Calu3 (cell line): ENCODE data around the gene TMIGD2. TPM values are rescaled to one million over a fixed set of nuclear protein-coding genes. Genes with fewer than 3 reads are reported as not detected.
"Not testable (repeated sequence)": the region's sequence is repeated elsewhere in the genome, so short reads cannot be mapped to it uniquely, and the experiment has no call there.

Experiments used
- BruUV-seq: library from RNA; stranded (reverse); fragments of 400-500 nt; replicated peaks from 2 replicates; lab custom pipeline; 2021; lab: Mats Ljungman, UMichigan
- CTCF ChIA-PET: fragments of 300-600 bp; sonication (Branson Sonifier 250); formaldehyde crosslinking; loops from one replicate; lab custom pipeline; 2022; ENCODE audit warnings: antibody characterized with exemption; lab: Charles Lee
- DNase-seq: peaks from one replicate; pipeline ENCODE4 v3.0.0; 2022
- H3K27ac Mint-ChIP-seq: one replicate; pipeline ENCODE4 v1.8.0; 2022; ENCODE audit warnings: mixed read lengths; ENCODE audit not compliant: unreplicated experiment
- H3K27me3 Mint-ChIP-seq: one replicate; pipeline ENCODE4 v1.8.0; 2022; ENCODE audit warnings: mixed read lengths; ENCODE audit not compliant: unreplicated experiment
- H3K36me3 Mint-ChIP-seq: one replicate; pipeline ENCODE4 v1.8.0; 2022; ENCODE audit warnings: mild to moderate bottlenecking, moderate library complexity, mixed read lengths; ENCODE audit not compliant: insufficient read depth, unreplicated experiment
- H3K4me1 Mint-ChIP-seq: one replicate; pipeline ENCODE4 v1.8.0; 2022; ENCODE audit warnings: mild to moderate bottlenecking, low read depth, mixed read lengths; ENCODE audit not compliant: unreplicated experiment
- H3K4me3 Mint-ChIP-seq: one replicate; pipeline ENCODE4 v1.8.0; 2022; ENCODE audit warnings: mild to moderate bottlenecking, low read depth, moderate library complexity, mixed read lengths; ENCODE audit not compliant: unreplicated experiment
- H3K9me3 Mint-ChIP-seq: one replicate; pipeline ENCODE4 v1.8.0; 2022; ENCODE audit warnings: low read depth, mixed read lengths; ENCODE audit not compliant: unreplicated experiment
- intact Hi-C: fragments of 100-400 bp; cut with micrococcal nuclease; formaldehyde crosslinking; loops from one replicate; pipeline ENCODE4 v1.10.0; 2022; ENCODE audit not compliant: unreplicated experiment
- total RNA-seq: library from RNA; stranded (reverse); gene quantifications from 2 replicates; pipeline ENCODE4 v1.2.3, GENCODE V29; 2022
- TF ChIP-seq, protein P1 (sequence below): fragments of 200-600 bp; IDR thresholded peaks from one replicate; pipeline ENCODE4 v1.8.0; 2022; ENCODE audit warnings: antibody characterized with exemption; ENCODE audit not compliant: unreplicated experiment

Gene TMIGD2
- total RNA-seq, 1 experiment from 2014 or later, result not detected

DNA sequence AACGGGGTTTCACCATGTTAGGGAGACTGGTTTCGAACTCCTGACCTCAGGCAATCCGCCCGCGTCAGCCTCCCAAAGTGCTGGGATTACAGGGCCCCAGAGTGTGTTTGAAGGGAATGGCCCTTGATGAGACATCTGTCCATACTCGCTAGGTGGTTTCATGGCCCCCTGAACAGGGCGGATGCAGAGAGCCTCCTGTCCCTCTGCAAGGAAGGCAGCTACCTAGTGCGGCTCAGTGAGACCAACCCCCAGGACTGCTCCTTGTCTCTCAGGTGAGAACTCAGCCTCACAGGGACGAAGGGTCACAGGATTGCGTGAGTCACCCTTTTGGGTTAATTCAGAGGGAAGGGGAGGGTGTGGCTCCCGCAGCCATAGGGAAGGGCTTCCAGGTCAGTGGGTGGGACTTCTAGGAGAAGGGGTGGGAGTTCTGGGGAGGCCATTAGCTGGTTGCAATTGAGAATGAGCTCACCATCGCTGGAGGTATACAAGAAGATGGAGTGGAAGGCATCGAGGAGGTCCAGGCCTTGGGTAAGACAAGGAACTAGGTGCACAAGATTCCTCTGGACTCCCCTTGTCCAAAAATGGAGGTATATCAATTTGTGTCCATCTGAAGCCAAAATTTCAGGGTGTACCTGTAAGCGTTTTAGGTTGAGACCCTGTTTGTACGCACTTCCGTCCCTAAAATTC, 14.0 kb downstream of the TMIGD2 start:
- TF ChIP-seq, protein P1, sequence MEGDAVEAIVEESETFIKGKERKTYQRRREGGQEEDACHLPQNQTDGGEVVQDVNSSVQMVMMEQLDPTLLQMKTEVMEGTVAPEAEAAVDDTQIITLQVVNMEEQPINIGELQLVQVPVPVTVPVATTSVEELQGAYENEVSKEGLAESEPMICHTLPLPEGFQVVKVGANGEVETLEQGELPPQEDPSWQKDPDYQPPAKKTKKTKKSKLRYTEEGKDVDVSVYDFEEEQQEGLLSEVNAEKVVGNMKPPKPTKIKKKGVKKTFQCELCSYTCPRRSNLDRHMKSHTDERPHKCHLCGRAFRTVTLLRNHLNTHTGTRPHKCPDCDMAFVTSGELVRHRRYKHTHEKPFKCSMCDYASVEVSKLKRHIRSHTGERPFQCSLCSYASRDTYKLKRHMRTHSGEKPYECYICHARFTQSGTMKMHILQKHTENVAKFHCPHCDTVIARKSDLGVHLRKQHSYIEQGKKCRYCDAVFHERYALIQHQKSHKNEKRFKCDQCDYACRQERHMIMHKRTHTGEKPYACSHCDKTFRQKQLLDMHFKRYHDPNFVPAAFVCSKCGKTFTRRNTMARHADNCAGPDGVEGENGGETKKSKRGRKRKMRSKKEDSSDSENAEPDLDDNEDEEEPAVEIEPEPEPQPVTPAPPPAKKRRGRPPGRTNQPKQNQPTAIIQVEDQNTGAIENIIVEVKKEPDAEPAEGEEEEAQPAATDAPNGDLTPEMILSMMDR, result no peak
- Mint-ChIP-seq H3K4me1 (no peaks in the 10 kb centered on the region), H3K27me3 (peaks cover 18% of the 10 kb centered on the region), H3K4me3 (no peak overlapping the region), H3K27ac (no peak overlapping the region), H3K36me3 (peaks cover 5% of the 10 kb centered on the region), H3K9me3 (no peaks in the 10 kb centered on the region)
- BruUV-seq, result no TSS peak
- DNase-seq, result no peak
- intact Hi-C loops, result no loop called here
- CTCF ChIA-PET, result interaction anchor here (0.7 kb wide), 1 partner anchor 11 kb away, joined by 3 read pairs; no protein-coding TSS in a partner anchor

DNA sequence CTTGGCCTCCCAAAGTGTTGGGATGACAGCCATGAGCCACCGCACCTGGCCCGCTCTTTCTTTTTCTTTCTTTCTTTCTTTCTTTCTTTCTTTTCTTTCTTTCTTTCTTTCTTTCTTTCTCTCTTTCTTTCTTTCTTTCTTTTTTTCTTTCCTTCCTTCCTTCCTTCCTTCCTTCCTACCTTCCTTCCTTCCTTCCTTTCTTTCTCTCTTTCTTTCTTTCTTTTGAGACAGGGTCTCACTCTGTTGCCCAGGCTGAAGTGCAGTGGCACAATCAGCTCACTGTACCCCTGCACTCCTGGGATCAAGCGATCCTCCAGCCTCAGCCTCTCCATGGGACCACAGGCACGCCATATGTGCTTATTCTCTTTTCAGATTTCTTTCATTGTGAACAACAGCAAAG, 16.0 kb downstream of the TMIGD2 start:
- peaks cover 30% of the 10 kb centered on the region for H3K27me3 Mint-ChIP-seq
- H3K27ac Mint-ChIP-seq, DNase-seq, CTCF ChIA-PET, H3K4me3 Mint-ChIP-seq, H3K9me3 Mint-ChIP-seq, BruUV-seq, H3K4me1 Mint-ChIP-seq, H3K36me3 Mint-ChIP-seq, intact Hi-C loops: not testable (repeated sequence)

DNA sequence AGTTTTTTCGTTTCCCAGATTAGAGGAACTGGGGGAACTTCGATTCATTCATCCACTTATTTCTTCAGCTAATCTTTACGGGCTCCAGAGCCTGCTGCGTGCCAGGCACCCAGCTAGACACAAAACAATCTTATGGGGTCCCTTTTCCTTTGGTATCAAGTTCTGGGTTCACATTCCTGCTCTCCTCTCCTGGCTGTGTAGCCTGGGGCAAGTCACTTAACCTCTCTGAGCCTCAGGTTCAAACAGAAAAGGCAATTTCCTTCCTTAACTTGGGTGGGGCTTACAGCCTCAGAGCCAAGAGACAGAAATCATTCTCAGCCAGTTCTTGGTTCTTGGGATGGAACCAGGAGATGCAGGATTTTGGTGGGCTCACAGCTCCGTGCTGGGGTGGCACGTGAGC, 17.2 kb downstream of the TMIGD2 start:
- no peak for DNase-seq
- intact Hi-C loops, result no loop called here

DNA sequence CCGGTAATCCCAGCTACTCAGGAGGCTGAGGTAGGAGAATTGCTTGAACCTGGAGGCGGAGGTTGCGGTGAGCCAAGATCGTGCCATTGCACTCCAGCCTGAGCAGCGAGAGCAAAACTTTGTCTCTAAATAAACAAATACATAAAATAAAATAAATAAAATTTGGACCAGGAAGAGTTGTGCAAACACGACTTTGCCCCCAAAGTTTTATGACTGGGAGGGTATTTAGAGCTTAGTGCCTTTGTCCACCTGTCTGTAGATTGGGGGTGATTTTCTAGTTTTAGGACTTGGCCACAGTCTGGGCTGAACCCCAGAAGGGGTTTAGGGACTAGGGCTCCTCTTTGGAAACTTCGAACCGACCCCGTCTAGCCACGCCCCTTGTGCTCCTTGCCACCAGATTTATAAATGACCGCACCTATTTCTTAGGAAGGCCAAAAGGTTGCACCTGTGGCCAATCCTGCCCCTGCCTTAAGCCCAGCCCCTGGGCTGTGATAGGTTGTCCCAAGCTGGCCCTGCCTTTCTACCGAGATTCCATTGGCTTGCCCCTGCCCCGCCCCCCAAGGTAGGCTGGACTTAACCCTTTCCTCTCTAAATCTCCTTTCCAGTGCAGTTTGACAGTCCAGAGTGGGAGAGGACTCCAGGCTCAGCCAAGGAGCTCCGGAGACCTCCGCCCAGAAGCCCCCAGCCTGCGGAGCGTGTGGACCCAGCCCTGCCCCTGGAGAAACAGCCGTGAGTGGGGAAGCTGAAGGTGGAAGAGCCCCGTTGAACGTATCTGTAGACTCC, 17.8 kb downstream of the TMIGD2 start:
- H3K9me3 Mint-ChIP-seq, result no peaks in the 10 kb centered on the region
- intact Hi-C loops, result no loop called here
- peak; percentile 21 for DNase-seq
- no peak overlapping the region for H3K4me3 Mint-ChIP-seq
- CTCF ChIA-PET, result no interaction called here
- H3K36me3 Mint-ChIP-seq, result no peaks in the 10 kb centered on the region
- no peaks in the 10 kb centered on the region for H3K4me1 Mint-ChIP-seq
- BruUV-seq, result no TSS peak
- TF ChIP-seq, protein P1, result no peak
- peaks cover 41% of the 10 kb centered on the region for H3K27me3 Mint-ChIP-seq
- H3K27ac Mint-ChIP-seq, result no peak overlapping the region

More for the DNA sequence above, 17.2 kb downstream of the TMIGD2 start:
- CTCF ChIA-PET, result no interaction called here
- no peak overlapping the region for H3K4me3 Mint-ChIP-seq
- BruUV-seq, result no TSS peak
- no peaks in the 10 kb centered on the region for H3K36me3 Mint-ChIP-seq
- TF ChIP-seq, protein P1, result no peak
- no peaks in the 10 kb centered on the region for H3K4me1 Mint-ChIP-seq
- peaks cover 35% of the 10 kb centered on the region for H3K27me3 Mint-ChIP-seq
- H3K27ac Mint-ChIP-seq, result no peak overlapping the region
- H3K9me3 Mint-ChIP-seq, result no peaks in the 10 kb centered on the region
